H9 (cell line): ENCODE data around the gene B3GALT4. TPM values are rescaled to one million over a fixed set of nuclear protein-coding genes. Genes with fewer than 3 reads are reported as not detected.

Experiments used
- DNase-seq: peaks from one replicate; pipeline ENCODE4 v3.0.0-alpha.2; 2017
- H2AFZ ChIP-seq: one replicate; pipeline ENCODE4 v1.6.1; 2013; ENCODE audit warnings: mild to moderate bottlenecking, low read length, control low read depth, moderate library complexity
- H2AK5ac ChIP-seq: 2 replicates; pipeline ENCODE4 v1.6.1; 2013; ENCODE audit warnings: low read length, control low read depth, mixed read lengths; ENCODE audit not compliant: insufficient read length
- H2BK120ac ChIP-seq: one replicate; pipeline ENCODE4 v1.6.1; 2013; ENCODE audit warnings: low read depth, mild to moderate bottlenecking, low read length, control low read depth, inconsistent platforms; ENCODE audit not compliant: poor library complexity, severe bottlenecking
- H2BK12ac ChIP-seq: 2 replicates; pipeline ENCODE4 v1.6.1; 2013; ENCODE audit warnings: low read length, control low read depth, mixed read lengths, low read depth; ENCODE audit not compliant: insufficient read length
- H2BK15ac ChIP-seq: 2 replicates; pipeline ENCODE4 v1.6.1; 2013; ENCODE audit warnings: low read depth, low read length, control low read depth
- H2BK20ac ChIP-seq: one replicate; pipeline ENCODE4 v1.6.1; 2013; ENCODE audit warnings: low read depth, mild to moderate bottlenecking, low read length, control low read depth, inconsistent platforms; ENCODE audit not compliant: poor library complexity, severe bottlenecking
- H2BK5ac ChIP-seq: 2 replicates; pipeline ENCODE4 v1.6.1; 2013; ENCODE audit warnings: low read length, control low read depth, mixed read lengths; ENCODE audit not compliant: insufficient read length
- H3K14ac ChIP-seq: 2 replicates; pipeline ENCODE4 v1.6.1; 2013; ENCODE audit warnings: low read length, control low read depth; ENCODE audit not compliant: insufficient read depth
- H3K18ac ChIP-seq: 2 replicates; pipeline ENCODE4 v1.6.1; 2013; ENCODE audit warnings: low read depth, mild to moderate bottlenecking, mixed read lengths, low read length, control low read depth; ENCODE audit not compliant: insufficient read length
- H3K23ac ChIP-seq: 2 replicates; pipeline ENCODE4 v1.6.1; 2013; ENCODE audit warnings: low read length, control low read depth, mixed read lengths, low read depth; ENCODE audit not compliant: insufficient read length
- H3K23me2 ChIP-seq: 2 replicates; pipeline ENCODE4 v1.6.1; 2013; ENCODE audit warnings: low read depth, mild to moderate bottlenecking, mixed read lengths, low read length, control low read depth; ENCODE audit not compliant: insufficient read length, poor library complexity, severe bottlenecking
- H3K27ac ChIP-seq: 2 replicates; pipeline ENCODE4 v1.5.1; 2013; ENCODE audit warnings: low read length, control low read depth, mixed read lengths, low read depth; ENCODE audit not compliant: insufficient read length
- H3K27me3 ChIP-seq: 2 replicates; pipeline ENCODE4 v1.6.1; 2013; ENCODE audit warnings: low read length, control low read depth, inconsistent platforms; ENCODE audit not compliant: insufficient read depth
- H3K4ac ChIP-seq: 2 replicates; pipeline ENCODE4 v1.6.1; 2013; ENCODE audit warnings: low read depth, mild to moderate bottlenecking, control low read depth, inconsistent platforms, low read length, moderate library complexity
- H3K4me1 ChIP-seq: 2 replicates; pipeline ENCODE4 v1.6.1; 2013; ENCODE audit warnings: low read length, control low read depth, inconsistent platforms; ENCODE audit not compliant: insufficient read depth
- H3K4me2 ChIP-seq: 2 replicates; pipeline ENCODE4 v1.6.1; 2013; ENCODE audit warnings: low read length, control low read depth, mixed read lengths; ENCODE audit not compliant: insufficient read length, insufficient read depth
- H3K56ac ChIP-seq: 2 replicates; pipeline ENCODE4 v1.6.1; 2013; ENCODE audit warnings: low read depth, mild to moderate bottlenecking, mixed read lengths, low read length, control low read depth; ENCODE audit not compliant: insufficient read length
- H3K79me1 ChIP-seq: 2 replicates; pipeline ENCODE4 v1.6.1; 2013; ENCODE audit warnings: low read depth, mild to moderate bottlenecking, moderate library complexity, low read length, control low read depth, inconsistent platforms; ENCODE audit not compliant: insufficient read depth, poor library complexity, severe bottlenecking
- H3K79me2 ChIP-seq: 2 replicates; pipeline ENCODE4 v1.6.1; 2013; ENCODE audit warnings: low read length, control low read depth, inconsistent platforms; ENCODE audit not compliant: insufficient read depth
- H3K9ac ChIP-seq: 2 replicates; pipeline ENCODE4 v1.6.1; 2013; ENCODE audit warnings: low read length, control low read depth, mixed read lengths; ENCODE audit not compliant: insufficient read length; ENCODE audit errors: extremely low read depth
- H3K9me3 ChIP-seq: one replicate; pipeline ENCODE4 v1.6.1; 2013; ENCODE audit warnings: low read depth, low read length, inconsistent platforms; ENCODE audit not compliant: control insufficient read depth
- H3T11ph ChIP-seq: one replicate; pipeline ENCODE4 v1.6.1; 2013; ENCODE audit warnings: mild to moderate bottlenecking, low read length, control low read depth, inconsistent platforms
- H4K20me1 ChIP-seq: one replicate; pipeline ENCODE4 v1.6.1; 2013; ENCODE audit not compliant: control insufficient read depth, insufficient read length, insufficient read depth
- H4K5ac ChIP-seq: 2 replicates; pipeline ENCODE4 v1.6.1; 2013; ENCODE audit warnings: low read depth, mild to moderate bottlenecking, mixed read lengths, low read length, control low read depth; ENCODE audit not compliant: insufficient read length
- H4K8ac ChIP-seq: replicated peaks from 2 replicates; pipeline ENCODE4 v1.6.1; 2013; ENCODE audit warnings: low read length, control low read depth, mixed read lengths, low read depth; ENCODE audit not compliant: insufficient read length
- H4K91ac ChIP-seq: 2 replicates; pipeline ENCODE4 v1.6.1; 2013; ENCODE audit warnings: low read depth, mild to moderate bottlenecking, moderate library complexity, mixed read lengths, low read length, control low read depth; ENCODE audit not compliant: insufficient read length
- H3K27ac Mint-ChIP-seq, 3 experiments: 2 replicates in 2 of 3; 3 replicates in 1 of 3; pipeline ENCODE4 v1.8.0; 2020 to 2021; ENCODE audit warnings: mixed read lengths in 3 of 3, mild to moderate bottlenecking in 1 of 3, moderate library complexity in 1 of 3
- H3K27me3 Mint-ChIP-seq: 2 replicates; pipeline ENCODE4 v1.8.0; 2021; ENCODE audit warnings: low read depth, mild to moderate bottlenecking, moderate library complexity, mixed read lengths
- H3K36me3 Mint-ChIP-seq, 3 experiments: 2 replicates in 2 of 3; 3 replicates in 1 of 3; pipeline ENCODE4 v1.8.0; 2020 to 2021; ENCODE audit warnings: low read depth in 3 of 3, mixed read lengths in 3 of 3; ENCODE audit not compliant: insufficient read depth in 1 of 3
- H3K4me1 Mint-ChIP-seq, 2 experiments: 2 replicates each; pipeline ENCODE4 v1.8.0; 2020; ENCODE audit warnings: mixed read lengths in 2 of 2
- H3K4me3 Mint-ChIP-seq, 2 experiments: 2 replicates in 1 of 2; 3 replicates in 1 of 2; pipeline ENCODE4 v1.8.0; 2020 to 2021; ENCODE audit warnings: mild to moderate bottlenecking in 2 of 2, mixed read lengths in 2 of 2, moderate library complexity in 1 of 2
- H3K9me3 Mint-ChIP-seq, 2 experiments: 2 replicates in 1 of 2; 3 replicates in 1 of 2; pipeline ENCODE4 v1.8.0; 2020; ENCODE audit warnings: mild to moderate bottlenecking in 2 of 2, mixed read lengths in 2 of 2, moderate library complexity in 1 of 2
- WGBS: extraction: QIAGEN DNeasy Blood & Tissue Kit; methylation state at CpG from one replicate; pipeline ENCODE4 v1.1.7; 2013; ENCODE audit warnings: missing lambda C conversion rate, low lambda C conversion rate, mixed read lengths; ENCODE audit not compliant: insufficient read length; ENCODE audit errors: extremely low coverage; 5-methylcytosine and 5-hydroxymethylcytosine counted together
- total RNA-seq: library from RNA; stranded (reverse); gene quantifications from 2 replicates; pipeline ENCODE4 v1.2.1, GENCODE V29; 2021
- TF ChIP-seq, protein P1 (sequence below): fragments of 200-600 bp; sonication (generic); conservative IDR thresholded peaks from 3 replicates; pipeline ENCODE4 v1.8.0; 2021; ENCODE audit warnings: antibody characterized with exemption, mild to moderate bottlenecking

B3GALT4 gene
- total RNA-seq, 1 experiment from 2014 or later: 3.2 TPM

DNA sequence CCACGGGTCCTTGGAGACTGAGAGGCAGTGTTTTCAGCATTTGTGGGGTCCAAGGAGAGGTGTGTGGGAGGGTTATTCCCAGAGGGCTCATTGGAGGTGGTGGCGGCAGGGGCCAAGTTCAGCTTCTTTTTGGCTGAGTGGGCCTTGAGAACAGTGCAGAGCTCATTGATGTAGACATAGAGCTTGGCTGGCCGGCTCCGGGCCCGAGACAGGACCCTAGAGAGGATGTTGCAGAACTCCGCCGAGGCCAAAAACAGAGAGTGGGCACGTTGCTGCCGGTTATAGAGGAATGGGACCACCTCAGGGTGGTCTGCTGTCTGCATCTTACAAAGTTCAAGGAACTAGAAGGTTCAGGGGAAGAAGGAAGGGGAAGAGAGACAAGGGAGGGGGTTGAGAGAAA lies 44.3 kb downstream of the B3GALT4 start:
- H3K23me2 ChIP-seq: peaks cover 18% of the 10 kb centered on the region
- H2BK5ac ChIP-seq: no peak overlapping the region
- no peak overlapping the region for H3K18ac ChIP-seq
- no CpG with 5 or more reads among the region's 9 CpGs for WGBS
- H3K4me2 ChIP-seq: peak overlapping the region; percentile 94
- H3K27me3 ChIP-seq: no peaks in the 10 kb centered on the region
- no peak overlapping the region for H2AK5ac ChIP-seq
- H3K9me3 ChIP-seq: no peaks in the 10 kb centered on the region
- H4K91ac ChIP-seq: no peak overlapping the region
- peaks cover 56 to 58% of the 10 kb centered on the region in 2 experiments for H3K4me1 Mint-ChIP-seq
- no peak overlapping the region for H3K14ac ChIP-seq
- H3K79me2 ChIP-seq: peaks cover 8% of the 10 kb centered on the region; the same call in 1 of the 2 replicates
- TF ChIP-seq, protein P1, sequence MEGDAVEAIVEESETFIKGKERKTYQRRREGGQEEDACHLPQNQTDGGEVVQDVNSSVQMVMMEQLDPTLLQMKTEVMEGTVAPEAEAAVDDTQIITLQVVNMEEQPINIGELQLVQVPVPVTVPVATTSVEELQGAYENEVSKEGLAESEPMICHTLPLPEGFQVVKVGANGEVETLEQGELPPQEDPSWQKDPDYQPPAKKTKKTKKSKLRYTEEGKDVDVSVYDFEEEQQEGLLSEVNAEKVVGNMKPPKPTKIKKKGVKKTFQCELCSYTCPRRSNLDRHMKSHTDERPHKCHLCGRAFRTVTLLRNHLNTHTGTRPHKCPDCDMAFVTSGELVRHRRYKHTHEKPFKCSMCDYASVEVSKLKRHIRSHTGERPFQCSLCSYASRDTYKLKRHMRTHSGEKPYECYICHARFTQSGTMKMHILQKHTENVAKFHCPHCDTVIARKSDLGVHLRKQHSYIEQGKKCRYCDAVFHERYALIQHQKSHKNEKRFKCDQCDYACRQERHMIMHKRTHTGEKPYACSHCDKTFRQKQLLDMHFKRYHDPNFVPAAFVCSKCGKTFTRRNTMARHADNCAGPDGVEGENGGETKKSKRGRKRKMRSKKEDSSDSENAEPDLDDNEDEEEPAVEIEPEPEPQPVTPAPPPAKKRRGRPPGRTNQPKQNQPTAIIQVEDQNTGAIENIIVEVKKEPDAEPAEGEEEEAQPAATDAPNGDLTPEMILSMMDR: no peak
- H2BK120ac ChIP-seq: no peak overlapping the region
- H3K9ac ChIP-seq: no peak overlapping the region
- H3K79me1 ChIP-seq: peaks cover 7% of the 10 kb centered on the region
- H3K27ac ChIP-seq: no peak overlapping the region
- no peak overlapping the region for H2BK15ac ChIP-seq
- no peak overlapping the region for H3K4ac ChIP-seq
- no peak overlapping the region for H2BK12ac ChIP-seq
- no peak overlapping the region for H3K56ac ChIP-seq
- H3K4me3 Mint-ChIP-seq: peak overlapping the region; percentile 95 to 100
- H3K27ac Mint-ChIP-seq: peak overlapping the region; percentile 40 to 70 (median 66); a peak in 5 of 7 replicates
- H3K9me3 Mint-ChIP-seq: peaks cover 0 to 3% of the 10 kb centered on the region in 2 experiments; a peak in 3 of 5 replicates
- DNase-seq: no peak
- no peak overlapping the region for H4K8ac ChIP-seq
- no peak overlapping the region for H2BK20ac ChIP-seq
- H4K5ac ChIP-seq: no peak overlapping the region
- H3K4me1 ChIP-seq: peaks cover 9% of the 10 kb centered on the region; the same call in 1 of the 2 replicates
- no peak overlapping the region for H3T11ph ChIP-seq
- no peak overlapping the region for H2AFZ ChIP-seq
- H4K20me1 ChIP-seq: no peaks in the 10 kb centered on the region
- H3K23ac ChIP-seq: no peak overlapping the region
- H3K36me3 Mint-ChIP-seq: peaks cover 28 to 42% (median 36%) of the 10 kb centered on the region in 3 experiments
- no peaks in the 10 kb centered on the region; the same call in 1 of the 2 replicates for H3K27me3 Mint-ChIP-seq
